ENCODE data around the gene CHD1L.
"Not testable (repeated sequence)": the region's sequence is repeated elsewhere in the genome, so short reads cannot be mapped to it uniquely, and the experiment has no call there.

Gene CHD1L

DNA sequence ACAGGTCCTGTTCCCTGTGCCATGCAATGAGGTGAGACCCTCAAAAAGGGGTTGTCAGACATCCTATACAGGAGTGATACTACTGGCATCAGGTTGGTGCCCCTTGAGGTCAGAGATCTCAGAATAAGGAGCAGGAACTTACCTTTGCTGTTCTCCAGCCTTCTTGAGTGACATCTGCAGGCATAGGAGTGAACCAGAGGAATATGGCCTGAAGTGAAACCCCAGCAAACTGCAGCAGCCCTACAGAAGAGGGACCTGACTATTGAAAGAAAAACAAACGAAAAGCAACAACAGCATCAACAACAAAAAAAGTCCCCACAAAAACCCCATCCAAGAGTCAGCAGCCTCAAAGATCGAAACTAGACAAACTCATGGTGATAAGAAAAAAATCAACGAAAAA lies 74.5 kb downstream of the CHD1L start:
- no peak overlapping the region for H3K4me3 ChIP-seq (ENCODE audit: low read depth, low read length)
- TF ChIP-seq, protein P1, sequence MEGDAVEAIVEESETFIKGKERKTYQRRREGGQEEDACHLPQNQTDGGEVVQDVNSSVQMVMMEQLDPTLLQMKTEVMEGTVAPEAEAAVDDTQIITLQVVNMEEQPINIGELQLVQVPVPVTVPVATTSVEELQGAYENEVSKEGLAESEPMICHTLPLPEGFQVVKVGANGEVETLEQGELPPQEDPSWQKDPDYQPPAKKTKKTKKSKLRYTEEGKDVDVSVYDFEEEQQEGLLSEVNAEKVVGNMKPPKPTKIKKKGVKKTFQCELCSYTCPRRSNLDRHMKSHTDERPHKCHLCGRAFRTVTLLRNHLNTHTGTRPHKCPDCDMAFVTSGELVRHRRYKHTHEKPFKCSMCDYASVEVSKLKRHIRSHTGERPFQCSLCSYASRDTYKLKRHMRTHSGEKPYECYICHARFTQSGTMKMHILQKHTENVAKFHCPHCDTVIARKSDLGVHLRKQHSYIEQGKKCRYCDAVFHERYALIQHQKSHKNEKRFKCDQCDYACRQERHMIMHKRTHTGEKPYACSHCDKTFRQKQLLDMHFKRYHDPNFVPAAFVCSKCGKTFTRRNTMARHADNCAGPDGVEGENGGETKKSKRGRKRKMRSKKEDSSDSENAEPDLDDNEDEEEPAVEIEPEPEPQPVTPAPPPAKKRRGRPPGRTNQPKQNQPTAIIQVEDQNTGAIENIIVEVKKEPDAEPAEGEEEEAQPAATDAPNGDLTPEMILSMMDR (IDR thresholded peaks at IDR 0.05; ENCODE audit: borderline replicate concordance, insufficient read depth, low read depth, low read length) = no peak

DNA sequence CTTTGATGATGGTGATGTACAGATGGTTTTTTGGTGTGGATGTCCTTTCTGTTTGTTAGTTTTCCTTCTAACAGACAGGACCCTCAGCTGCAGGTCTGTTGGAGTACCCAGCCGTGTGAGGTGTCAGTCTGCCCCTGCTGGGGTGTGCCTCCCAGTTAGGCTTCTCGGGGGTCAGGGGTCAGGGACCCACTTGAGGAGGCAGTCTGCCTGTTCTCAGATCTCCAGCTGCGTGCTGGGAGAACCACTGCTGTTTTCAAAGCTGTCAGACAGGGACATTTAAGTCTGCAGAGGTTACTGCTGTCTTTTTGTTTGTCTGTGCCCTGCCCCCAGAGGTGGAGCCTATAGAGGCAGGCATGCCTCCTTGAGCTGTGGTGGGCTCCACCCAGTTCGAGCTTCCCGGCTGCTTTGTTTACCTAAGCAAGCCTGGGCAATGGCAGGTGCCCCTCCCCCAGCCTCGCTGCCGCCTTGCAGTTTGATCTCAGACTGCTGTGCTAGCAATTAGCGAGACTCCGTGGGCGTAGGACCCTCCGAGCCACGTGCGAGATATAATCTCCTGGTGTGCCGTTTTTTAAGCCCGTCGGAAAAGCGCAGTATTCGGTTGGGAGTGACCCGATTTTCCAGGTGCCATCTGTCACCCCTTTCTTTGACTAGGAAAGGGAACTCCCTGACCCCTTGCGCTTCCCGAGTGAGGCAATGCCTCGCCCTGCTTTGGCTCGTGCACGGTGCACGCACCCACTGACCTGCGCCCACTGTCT lies 84.6 kb downstream of the CHD1L start:
- H3K4me3 ChIP-seq (ENCODE audit: low read depth, low read length) = not testable (repeated sequence)

DNA sequence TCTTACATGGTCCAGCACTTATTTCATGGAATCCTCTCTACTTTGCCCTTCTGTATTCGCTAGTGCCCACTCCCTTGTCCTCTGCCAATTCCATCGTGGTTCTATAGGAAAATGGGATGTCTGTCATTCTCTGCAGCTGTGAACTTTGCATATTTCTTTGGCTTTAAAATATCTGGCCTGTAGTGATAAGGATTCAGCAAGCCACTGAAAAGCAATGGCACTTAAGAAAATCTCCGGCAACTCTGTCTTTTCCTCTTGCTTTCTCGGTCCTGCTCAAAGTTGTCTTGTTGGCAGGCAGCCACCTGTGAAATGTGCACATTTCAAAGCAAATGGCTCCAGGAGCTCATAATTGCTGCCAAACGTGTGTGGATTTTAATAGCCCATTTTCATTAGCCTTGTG lies 91.8 kb downstream of the CHD1L start:
- no peak overlapping the region for H3K4me3 ChIP-seq (ENCODE audit: low read depth, low read length)
- TF ChIP-seq, protein P1 (IDR thresholded peaks at IDR 0.05; ENCODE audit: borderline replicate concordance, insufficient read depth, low read depth, low read length) = no peak

DNA sequence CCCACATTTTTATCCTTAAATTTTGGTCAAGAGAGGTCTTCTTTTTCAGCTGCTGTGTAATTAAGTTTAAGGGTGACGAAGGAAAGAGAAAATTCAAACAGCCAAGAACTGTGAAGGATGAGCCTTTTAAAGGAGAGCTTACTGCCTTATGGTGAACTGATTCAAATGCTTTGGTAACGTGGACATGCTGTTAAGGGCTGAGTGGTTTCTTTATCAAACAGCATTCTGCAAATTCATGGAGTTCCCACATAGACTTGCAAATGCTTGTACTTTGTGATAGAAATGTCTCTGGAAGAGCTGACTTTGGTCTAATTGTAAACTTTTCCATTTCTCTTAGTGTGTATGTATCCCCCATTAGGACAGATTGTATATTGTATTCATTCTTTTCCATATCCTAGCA lies 93.8 kb downstream of the CHD1L start:
- H3K4me3 ChIP-seq (ENCODE audit: low read depth, low read length) = no peak overlapping the region
- TF ChIP-seq, protein P1 (IDR thresholded peaks at IDR 0.05; ENCODE audit: borderline replicate concordance, insufficient read depth, low read depth, low read length) = no peak

DNA sequence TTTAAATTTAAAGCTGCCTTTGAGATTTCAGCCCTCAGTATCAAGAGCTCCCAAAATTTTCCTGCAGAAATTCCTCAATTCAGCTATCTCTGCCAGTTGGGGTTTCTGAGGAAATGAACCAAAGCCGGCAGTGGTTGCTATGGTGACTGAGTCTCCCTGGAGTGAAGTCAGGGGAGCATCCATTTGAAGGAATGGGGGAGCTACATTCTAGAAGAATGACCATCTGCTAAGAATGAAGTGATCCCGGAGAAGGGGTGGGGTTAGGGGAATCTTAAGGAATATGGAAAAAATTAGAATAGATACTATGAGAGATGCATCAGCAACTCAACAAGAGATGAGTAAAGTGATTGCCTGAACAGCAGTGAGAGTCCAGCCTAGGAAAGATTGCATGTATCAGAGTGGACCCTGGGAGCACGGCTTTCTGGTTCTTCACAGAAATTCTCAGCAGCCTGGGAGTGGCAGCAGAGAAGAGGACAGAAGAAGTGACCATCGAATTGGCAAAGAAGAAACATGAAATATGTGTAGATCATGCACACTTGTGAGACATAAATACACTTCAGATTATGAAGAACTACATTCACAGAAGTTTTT lies 94.7 kb downstream of the CHD1L start:
- TF ChIP-seq, protein P1 (IDR thresholded peaks at IDR 0.05; ENCODE audit: borderline replicate concordance, insufficient read depth, low read depth, low read length) = no peak
- H3K4me3 ChIP-seq (ENCODE audit: low read depth, low read length) = no peak overlapping the region

DNA sequence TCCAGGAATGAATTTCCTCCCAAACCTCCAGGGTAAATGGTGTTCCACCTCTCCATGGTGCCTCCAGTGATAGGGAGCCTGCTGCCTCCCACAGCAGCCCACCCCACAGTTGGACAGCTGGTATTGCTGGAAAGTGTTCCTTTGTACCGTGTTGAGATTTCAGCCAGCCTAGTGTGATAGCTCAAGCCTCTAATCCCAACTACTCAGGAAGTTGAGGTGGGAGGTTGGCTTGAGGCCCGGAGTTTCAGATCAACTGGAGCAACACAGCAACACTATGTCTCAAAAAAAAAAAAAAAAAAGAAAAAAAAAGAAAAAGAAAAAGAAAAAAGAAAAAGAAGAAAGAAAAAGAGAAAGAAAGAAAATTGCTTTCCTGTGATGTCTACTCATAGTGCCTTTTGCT lies 96.1 kb downstream of the CHD1L start:
- H3K4me3 ChIP-seq (ENCODE audit: low read depth, low read length) = no peak overlapping the region
- TF ChIP-seq, protein P1 (IDR thresholded peaks at IDR 0.05; ENCODE audit: borderline replicate concordance, insufficient read depth, low read depth, low read length) = no peak

DNA sequence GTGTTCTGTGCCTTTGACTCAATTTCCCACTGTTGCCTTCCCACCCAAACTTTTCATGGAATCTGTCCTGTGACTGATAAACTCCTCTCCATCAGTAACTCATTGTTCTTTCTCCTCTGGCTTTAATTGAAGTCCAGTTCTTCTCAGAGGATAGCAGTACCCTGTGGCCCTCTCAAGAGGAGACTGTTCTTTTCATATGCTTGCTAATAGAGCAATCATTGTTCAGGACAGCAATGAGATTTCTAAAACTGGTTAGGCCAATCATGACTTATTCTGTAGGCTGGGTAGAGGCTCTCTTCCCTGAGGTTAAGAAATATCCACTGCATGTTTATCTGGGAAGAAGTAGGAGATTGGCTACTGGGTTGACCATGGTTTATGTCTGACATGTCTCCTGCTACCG lies 98.8 kb downstream of the CHD1L start:
- H3K4me3 ChIP-seq (ENCODE audit: low read depth, low read length) = no peak overlapping the region
- TF ChIP-seq, protein P1 (IDR thresholded peaks at IDR 0.05; ENCODE audit: borderline replicate concordance, insufficient read depth, low read depth, low read length) = no peak

Data from GM12875 (cell line).